ENCODE results near the gene KLK5.
"Not testable (repeated sequence)": the region's sequence is repeated elsewhere in the genome, so short reads cannot be mapped to it uniquely, and the experiment has no call there.

The KLK5 gene, protein sequence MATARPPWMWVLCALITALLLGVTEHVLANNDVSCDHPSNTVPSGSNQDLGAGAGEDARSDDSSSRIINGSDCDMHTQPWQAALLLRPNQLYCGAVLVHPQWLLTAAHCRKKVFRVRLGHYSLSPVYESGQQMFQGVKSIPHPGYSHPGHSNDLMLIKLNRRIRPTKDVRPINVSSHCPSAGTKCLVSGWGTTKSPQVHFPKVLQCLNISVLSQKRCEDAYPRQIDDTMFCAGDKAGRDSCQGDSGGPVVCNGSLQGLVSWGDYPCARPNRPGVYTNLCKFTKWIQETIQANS

DNA sequence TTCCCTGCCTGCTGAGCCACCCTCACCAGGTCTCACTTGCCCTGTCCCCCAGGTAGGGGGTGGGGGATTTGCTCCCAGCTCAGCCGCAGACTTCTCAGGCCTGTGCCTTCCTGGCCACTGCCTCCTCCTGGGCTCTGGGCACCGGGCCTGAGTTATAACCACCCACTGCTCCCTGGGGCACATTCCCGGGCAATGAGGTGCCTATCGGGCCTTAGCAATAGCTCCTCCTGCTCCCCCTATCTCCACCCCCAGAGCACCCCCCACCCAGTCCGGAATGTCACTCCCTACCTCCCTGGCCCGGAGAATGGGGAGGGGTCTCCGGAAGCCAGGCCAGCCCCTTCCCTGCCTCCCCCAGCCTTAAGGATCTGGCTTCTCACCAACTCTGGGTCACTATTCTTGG lies at the start of gene KLK5:
Gene KLK5, minus strand, starts transcription at position 129 of the 400 bp plus-strand sequence. CDS start 381 bp downstream, outside the sequence.
- DNase-seq = peak; percentile 29

DNA sequence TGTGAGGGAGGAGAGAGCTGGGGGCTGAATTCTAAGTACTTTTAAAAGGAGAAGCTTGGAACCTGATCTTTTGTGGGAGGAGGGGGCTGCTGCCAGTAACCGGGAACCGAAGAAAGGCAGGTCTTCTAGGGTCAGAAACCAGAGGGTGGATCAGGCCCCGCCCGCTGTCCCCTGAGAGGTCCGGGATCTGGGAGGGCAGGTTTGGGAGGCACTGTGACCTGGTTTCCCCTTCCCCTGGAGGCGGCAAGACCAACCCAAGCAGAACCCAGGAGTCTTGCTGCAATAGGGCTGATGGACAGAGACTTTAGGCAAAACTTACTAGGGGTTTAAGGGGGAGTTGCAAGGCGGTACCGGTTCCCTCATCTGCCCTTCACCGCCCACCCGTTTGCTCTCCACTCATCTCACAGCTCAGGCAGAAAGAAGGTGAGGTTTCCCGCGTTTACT lies 49.3 kb upstream of the KLK5 start:
- DNase-seq = no peak

DNA sequence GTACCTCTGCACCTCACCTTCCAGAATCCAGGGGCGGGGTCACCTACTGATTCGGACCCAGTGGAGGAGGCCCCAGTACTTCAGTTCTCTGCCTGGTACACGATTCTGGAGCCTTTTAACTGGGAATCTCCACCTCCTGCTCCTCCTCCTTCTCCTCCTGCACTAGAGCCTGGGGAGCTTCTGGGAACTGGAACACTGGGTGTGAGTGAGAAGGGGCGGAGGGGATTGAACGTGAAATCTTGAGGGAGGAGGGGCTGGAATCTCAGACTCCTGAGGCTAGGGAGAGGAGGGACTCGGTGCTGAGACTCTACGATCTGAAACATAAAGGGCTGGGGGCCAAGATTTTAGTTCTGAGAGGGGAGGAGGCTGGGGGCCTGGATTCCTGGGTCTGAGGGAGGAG lies 48.7 kb upstream of the KLK5 start, which contains the start of gene KLK8:
Gene KLK8, minus strand, starts transcription at position 90 of the 400 bp plus-strand sequence. CDS start 437 bp downstream, outside the sequence.
- no peak for DNase-seq

DNA sequence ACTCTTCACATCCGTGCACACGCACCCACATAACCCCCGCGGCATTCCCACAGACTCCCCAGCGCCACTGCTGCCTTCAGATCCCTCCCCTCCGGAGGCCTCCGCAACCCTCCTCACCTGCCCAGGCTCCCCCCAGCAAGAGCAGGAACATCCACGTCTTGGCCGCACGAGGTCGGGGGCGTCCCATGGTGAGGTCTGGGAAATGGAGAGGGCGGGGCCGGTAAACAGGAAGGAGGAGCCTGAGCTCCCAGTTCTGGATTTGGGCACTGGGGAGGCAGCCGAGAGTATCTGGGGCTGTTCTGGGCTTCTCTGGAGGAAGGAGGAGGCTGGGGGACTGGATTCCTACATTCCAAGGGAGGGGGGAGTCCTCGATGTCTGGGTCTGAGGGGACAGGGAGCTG lies 48.1 kb upstream of the KLK5 start:
- DNase-seq = no peak

DNA sequence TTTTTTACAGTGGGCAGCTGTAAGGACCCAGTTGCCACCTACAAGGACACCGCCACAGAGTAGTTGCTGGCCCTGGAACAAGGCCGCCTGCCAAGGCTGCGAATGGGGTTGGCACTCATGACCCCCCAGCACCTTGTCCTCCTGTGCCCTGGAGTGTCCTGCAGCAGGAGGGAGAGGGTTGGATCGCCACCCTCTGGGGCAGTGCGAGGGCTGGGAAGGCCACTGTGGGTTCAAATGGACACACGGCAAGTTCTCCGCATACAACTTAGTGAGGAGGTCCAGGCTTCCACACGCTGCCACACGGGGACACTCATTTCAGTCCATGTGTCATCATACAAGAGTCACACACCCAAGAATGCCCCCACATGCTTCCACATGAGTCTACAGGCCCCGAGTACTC lies 47.6 kb upstream of the KLK5 start:
- DNase-seq = no peak

DNA sequence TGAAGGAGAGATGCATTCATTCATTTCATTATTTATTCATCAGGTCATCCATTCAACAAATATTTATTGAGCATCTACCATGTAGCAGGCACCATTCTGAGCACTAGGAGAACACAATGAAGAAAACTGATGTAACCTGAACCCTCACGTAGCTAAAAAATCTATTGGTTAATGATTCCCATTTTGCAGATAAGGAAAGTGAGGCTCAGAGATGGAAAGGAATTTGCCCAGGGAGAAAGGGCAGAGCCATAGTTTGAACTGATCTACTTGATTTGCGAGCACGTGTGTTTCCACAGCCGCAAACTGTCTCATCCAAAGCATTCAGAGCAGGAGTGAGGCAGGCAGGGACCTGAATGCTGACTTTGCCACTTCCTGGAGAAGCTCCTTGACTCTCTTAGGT lies 45.8 kb upstream of the KLK5 start:
- no peak for DNase-seq

DNA sequence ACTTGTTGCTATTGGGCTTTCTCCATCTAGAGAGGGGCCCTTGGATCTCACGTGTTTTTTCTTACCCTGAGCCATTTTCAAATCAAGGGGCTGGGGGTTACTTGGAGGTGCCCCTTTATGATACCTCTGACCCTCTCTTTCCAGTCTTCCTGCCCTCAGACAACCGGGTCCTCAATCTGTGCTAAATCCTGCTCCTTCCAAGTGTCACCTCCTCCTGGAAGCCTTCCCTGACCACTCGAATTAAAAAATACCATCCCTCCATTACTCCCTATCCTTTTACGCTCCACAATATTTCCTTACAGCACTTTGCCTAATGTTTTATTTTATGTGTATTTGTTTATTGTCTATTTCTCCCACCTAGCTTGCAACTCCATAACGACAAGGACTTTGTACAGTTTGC lies 45.2 kb upstream of the KLK5 start:
- DNase-seq = no peak

DNA sequence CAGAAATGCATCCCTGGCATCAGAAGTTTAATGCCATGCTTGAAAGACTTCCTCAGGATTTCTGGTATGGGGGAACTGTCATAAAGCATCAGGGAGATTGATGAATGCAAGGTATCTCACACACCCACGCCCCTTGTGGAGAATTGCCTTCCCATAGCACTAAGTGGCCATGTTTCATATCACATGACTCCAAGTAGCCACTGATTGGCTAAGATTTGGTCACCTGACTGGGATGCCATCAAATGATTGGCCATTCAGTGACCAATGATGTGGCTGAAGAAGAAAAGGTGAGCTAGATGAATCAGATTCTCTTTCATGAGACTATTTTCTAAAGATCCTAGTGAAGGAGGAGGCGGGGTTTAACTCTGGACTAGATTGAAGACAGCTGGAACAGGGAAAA lies 41.3 kb upstream of the KLK5 start:
- no peak for DNase-seq

DNA sequence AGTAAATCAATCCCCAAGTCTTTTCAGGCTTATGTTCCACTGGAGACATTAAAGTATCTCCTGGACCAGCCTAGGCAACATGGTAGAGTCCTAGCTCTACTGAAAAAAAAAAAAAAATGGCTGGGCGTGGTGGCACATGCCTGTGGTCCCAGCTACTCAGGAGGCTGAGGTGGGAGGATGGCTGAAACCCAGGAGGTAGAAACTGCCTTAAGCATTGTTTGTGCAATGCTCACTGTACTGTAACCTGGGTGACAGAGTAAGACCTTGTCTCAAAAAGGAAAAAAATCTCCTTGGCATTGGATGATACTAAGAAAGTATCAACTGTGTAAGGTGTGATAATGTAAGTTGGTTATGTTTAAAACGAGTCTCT lies 39.8 kb upstream of the KLK5 start:
- DNase-seq = no peak

DNA sequence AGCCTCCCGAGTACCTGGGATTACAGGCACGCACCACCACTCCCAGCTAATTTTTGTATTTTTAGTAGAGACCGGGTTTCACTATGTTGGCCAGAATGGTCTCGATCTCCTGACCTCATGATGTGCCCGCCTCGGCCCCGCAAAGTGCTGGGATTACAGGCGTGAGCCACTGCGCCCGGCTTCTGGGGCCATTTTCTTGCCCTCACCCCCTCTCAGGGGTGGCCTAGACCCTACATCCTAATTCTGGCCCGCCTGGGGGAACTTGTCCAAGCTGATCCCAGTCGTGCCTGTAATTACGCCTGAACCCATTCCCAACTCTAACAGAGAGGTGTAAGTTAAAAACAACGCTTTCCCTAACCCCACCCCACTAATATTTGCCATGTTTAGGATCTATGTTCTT lies 31.6 kb upstream of the KLK5 start:
- DNase-seq = not testable (repeated sequence)

DNA sequence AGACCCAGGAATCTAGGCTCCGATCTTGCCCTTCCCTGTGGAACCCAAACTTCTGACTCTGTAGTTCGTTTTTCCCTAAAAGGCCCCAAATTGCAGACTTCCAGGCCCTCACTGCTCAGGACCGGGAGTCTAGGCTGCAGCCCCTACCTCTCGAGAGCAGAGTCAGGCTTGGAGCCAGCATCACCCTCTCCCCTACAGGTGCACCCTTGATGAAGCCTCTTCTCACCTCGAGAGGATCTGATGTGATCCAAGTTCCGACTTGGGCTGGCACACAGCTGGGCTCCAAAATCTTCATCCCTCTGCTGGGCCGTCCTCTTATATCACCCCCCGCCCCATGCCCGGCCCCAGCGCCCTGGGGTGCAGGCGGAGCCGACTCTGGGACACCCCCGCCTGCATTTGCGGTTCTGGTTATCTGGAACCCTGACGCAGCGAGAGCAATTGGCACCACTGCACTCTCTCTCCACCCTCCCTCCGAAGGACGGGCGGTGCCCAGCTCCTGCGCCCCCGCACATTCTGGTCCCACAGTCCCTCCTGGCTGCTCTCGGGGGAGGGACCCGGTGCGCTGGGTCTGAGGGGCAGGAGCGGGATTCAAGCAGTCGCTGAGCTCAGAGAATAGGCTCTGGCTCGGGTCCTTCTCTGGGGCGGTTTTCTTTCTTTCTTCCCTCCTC lies 30.9 kb upstream of the KLK5 start, which contains the start of gene KLK7:
Gene KLK7, minus strand, starts transcription at position 293 of the 668 bp plus-strand sequence. CDS start 1,518 bp downstream, outside the sequence.
- no peak for DNase-seq

DNA sequence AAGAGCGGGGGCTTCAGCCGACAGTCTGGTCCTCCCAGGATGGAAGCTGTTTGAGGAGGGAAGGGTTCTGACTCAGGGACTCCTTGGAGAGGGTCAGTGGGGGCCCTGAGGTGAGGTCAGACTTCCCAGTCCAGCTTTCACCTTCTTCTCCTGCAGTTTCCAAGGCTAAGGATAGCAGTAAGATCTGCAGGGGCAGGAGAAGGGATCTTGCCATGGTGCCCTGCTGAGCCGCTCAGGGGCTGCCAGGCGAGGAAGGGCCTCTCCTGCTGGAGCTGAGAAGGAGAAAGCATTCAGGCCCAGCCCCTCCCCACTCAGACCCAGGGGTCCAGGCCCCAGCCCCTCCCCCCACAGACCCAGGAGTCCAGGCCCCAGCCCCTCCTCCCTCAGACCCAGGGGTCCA lies 29.3 kb upstream of the KLK5 start:
- no peak for DNase-seq

DNA sequence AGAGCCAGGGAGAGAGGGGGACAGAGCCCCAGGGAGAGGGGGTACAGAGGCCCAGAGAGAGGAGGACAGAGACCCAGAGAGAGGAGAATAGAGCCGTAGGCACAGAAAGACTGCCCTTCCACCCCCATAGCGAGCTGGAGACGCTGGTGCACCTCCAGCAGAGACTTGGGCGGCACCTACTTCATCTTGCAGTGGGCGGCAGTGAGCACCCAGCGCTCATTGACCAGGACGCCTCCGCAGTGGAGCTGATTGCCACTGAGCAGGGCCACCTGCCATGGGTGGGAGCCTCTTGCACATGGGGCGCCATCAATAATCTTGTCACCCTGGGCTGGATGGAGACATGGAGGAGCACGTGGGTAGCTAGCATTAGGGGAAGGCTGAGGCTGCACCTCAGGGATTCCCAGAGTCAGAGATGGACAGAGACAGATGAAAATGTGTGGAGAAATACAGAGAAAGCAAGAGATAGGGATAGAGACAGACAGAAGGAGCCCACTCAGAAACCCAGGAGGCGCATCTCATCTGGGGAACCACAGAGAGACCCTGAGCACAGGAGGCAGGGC lies 28.8 kb upstream of the KLK5 start:
- DNase-seq = no peak

DNA sequence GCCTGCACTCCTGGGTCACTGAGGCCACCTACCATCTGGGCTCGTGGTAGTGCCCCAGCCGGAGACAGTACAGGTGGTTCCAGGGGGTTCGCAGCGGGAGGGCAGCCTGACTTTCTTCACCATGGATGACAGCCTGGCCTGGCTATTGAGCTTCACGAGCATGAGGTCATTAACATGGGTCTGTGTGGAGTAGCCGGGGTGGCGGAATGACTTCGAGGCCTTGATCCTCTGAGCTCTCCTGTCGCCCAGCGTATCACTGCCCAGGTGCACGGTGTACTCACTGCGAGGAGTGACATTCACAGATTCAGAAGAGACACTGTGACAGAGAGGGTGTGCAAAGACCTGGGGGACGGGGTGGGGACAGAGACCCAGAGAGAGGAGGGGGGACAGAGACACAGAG lies 27.4 kb upstream of the KLK5 start:
- DNase-seq = no peak

DNA sequence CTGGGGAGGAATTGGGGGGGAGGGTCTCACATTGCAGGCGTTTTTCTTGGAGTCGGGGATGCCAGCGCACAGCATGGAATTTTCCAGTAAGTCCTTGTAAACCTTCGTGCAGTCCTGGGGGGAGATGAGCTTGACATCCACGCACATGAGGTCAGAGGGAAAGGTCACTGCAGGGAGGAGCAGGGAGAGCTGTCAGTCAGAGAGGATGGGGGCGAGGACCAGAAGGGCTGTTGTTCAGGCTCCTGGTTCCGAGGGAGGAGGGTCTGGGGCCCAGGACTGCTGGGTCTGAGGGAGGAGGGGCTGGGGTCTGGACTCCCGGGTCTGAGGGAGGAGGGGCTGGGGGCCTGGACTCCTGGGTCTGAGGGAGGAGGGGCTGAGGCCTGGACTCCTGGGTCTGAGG lies 26.9 kb upstream of the KLK5 start:
- DNase-seq = no peak

DNA sequence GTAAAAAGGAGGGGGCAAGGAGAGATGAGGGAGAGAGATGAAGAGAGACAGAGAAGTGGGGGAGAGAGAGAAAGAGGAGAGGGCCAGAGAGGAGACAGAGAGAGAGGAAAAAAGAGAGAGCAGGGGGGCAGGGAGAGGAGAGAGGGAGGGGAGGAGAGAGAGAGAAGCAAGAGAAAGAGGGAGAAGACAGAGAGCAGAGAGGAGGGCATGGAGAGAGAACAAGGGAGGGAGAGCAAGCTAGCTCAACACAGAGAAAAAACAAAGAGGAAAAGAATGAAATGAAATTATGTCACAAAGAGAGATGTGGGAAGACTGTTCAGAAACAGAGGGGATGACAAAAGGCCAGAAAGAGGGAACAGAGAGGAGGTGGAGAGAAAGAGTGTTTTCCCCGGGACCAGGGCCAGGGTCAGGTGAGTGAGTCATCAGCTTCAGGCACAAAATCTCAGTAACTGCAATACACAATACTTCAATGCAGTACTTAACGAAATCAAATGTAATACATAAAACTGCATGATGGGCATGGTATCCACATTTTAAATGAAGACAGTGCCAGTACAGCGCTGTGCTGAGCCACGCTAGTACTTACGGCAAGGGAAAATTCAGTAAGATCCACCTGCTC lies 26.0 kb upstream of the KLK5 start:
- DNase-seq = no peak

DNA sequence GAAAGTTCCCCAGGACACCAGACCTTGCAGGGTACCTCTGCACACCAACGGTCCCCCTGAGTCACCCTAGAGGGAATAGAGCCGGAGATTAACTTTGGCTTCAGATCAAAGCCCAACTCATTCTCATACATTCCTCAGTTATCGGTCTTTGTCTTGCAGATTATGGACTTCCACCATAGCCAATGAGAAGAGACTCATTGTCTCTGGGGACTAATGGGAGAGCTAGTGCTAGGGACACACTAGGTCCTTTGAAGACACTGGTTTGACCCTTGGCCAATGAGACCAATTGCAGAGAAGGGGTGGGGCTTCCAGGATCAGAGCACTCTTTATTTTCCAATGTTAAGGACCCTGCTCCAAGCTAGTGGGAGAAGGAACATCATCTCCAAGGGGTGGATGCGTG lies 24.8 kb upstream of the KLK5 start:
- DNase-seq = no peak

DNA sequence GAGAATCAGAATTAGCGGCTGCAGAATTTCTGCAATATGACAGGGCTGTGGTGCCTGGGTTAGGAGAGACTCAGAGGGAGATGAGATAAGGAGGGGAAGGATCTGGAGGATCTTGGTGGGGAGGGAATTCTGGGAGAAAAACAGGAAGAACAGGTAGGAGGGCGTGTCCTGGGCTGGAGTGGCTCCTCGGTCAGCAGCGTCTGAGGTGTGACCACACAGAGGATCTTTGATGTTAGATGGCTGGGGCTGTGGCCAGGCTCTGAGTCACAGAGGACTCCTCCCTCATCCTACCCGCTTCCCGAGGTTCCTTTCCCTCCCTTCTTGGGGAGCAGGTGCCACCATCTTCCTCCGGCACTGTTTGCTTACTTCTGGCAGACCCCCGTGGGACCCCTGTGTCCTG lies 22.9 kb upstream of the KLK5 start:
- DNase-seq = no peak

DNA sequence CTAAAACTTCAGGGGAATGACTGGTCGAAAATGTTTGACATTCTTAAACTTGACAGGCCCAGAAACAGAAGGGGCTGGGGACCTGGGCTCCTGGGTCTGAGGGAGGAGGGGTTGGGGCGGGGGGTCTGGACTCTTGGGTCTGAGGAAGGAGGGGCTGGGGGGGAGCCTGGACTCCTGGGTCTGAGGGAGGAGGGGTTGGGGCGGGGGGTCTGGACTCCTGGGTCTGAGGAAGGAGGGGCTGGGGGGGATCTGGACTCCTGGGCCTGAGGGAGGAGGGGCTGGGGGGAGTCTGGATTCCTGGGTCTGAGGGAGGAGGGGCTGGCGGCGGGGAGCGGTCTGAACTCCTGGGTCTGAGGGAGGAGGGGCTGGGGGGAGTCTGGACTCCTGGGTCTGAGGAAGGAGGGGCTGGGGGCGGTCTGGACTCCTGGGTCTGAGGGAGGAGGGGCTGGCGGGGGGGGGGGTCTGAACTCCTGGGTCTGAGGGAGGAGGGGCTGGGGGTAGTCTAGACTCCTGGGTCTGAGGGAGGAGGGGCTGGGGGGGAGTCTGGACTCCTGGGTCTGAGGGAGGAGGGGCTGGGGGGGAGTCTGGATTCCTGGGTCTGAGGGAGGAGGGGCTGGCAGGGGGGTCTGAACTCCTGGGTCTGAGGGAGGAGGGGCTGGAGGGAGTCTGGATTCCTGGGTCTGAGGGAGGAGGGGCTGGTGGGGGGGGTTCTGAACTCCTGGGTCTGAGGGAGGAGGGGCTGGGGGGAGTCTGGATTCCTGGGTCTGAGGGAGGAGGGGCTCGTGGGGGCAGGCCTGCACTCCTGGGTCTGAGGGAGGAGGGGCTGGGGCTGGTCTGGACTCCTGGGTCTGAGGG lies 22.1 kb upstream of the KLK5 start:
- no peak for DNase-seq

DNA sequence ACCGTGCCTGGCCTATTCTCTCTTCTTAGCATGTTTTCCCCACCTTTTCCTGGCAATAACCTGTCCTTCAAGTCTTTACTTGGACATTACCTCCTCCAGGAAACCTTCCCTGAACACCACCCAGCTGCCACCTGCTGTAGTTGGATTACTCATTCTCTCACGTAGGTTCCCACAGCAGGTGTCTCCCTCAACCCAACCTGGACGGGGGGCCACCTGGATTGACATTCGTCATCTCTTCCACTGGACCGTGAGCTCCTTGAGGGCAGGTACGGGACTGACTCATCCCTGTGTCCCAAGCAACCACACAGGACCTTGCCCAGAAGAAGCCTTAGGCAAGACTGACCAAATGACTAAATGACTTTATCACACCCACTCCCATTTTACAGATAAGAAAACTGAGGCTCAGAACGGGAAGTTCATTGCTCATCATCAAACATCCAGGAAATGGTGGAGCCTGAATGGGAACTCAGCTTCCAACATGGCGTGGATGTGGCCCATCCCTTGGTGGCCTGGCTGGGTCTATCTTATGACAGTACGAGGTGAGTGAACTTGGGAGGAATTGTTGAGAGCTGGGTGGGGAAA lies 20.0 kb upstream of the KLK5 start:
- no peak for DNase-seq

DNA sequence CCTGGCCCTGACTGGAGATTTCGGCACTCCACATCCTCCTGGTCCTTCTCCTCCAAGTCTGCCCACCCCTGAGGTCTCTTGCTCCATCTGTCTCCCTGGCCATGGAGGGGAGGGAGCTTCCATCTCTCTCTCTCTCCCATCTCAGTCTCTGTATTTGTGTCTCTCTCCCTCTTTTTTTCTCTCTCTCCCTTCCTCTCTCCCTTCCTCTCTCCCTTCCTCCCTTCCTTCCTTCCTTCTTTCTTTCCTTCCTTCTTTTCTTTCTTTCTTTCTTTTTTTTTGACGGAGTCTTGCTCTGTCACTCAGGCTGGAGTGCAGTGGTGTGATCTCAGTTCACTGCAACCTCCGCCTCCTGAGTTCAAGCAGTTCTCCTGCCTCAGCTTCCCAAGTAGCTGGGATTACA lies 17.0 kb upstream of the KLK5 start:
- not testable (repeated sequence) for DNase-seq

DNA sequence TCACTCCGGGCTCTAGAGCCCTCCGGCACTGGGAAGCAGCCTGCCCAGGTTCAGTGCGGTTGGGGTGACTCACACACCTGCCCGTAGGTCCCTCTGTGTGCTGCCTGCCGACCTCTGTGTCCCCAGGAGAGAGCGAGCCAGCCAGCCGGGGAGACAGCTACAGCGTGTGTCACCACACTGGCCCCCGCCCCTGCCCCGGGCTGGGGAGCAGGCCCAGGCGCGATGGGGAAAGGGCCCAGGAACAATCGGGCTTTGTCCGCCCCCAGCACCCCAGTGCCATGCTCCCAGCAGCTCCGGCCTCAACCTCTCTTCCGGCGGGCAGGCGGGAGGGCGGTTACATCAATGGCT lies 16.5 kb upstream of the KLK5 start, which contains the start of gene KLK6:
Gene KLK6, minus strand, starts transcription at position 179 of the 348 bp plus-strand sequence. CDS start 1,487 bp downstream, outside the sequence.
- no peak for DNase-seq

Measured in EL (cell line).